ENCODE measurements around the gene IGF2R.

The IGF2R gene

DNA sequence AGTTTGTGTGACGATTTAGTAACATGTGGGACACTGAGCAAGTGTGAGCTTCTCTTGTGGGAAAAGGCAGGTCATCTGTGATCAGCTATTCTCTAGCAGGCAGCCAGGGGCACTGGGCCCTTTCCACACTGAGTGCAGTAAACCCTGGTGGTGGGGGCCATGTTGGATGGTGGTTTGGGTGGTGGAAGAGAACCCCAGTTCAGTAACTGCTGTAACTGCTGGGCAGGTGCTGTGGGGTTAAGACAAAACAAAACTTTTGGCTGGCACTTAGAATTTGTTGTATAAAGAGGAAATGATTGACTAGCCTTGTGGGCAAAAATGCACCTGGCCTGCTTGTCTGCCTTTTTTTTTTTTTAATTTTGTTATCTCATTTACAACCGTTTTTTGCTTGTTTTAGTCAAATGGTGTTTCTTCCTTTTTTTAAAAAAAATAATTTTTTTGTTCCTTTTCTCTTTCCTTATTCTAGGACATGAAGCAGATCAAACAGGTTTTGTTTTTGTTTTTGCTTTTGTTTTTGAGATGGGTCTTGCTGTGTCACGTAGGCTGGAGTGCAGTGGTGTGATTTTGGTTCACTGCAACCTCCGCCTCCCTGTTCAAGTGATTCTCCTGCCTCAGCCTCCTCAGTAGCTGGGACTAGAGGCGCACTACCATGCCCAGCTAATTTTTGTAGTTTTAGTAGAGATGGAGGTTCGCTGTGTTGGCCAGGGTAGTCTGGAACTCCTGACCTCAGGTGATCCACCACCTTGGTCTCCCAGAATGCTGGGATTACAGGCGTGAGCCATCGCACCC lies 59.8 kb downstream of the IGF2R start:
- DNase-seq (ENCODE audit: low spot score): no peak

GRCh38 chr6:160029525-160029924 lies 60.6 kb downstream of the IGF2R start:
- DNase-seq (ENCODE audit: low spot score): no peak

GRCh38 chr6:160030103-160030502 lies 61.2 kb downstream of the IGF2R start:
- DNase-seq (ENCODE audit: low spot score): no peak

DNA sequence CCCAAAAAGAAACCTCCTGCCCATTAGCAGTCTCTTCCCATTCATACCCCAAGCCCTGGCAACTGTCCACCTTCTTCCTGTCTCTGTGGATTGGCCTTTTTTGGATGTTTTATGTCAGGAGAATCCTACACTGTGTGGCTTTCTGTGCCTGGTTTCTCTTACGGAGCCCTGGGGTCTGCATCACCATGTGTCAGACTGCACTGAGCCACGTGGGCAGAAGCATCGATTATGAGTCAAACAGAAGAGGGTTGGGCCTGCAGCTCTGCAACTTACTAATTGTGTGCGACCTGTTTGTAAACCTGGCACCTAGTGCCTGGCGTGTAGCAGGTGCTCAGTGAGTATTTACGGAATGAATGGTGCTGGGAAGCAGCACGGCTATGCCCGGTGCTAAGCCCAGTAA lies 62.6 kb downstream of the IGF2R start:
- no peak for DNase-seq (ENCODE audit: low spot score)

DNA sequence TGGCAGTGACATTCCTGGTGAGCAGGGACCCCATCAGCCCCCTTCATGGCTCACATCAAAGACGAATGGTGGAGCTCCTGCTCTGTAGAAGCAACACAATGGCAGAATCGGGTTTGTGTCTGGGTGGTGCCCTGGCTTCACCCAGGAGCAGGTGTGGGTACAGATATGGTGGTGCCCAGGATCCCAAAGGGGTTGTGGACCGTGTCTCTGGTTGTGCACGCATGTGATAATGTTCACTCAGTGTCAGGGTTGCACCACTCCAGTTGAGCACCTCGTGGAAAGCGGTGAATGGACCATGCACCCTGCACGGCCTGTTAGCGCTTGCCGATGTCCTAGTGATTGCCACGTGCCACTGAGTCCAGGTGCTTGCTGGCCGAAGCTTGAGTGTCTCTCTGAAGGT lies 63.0 kb downstream of the IGF2R start:
- DNase-seq (ENCODE audit: low spot score): no peak

DNA sequence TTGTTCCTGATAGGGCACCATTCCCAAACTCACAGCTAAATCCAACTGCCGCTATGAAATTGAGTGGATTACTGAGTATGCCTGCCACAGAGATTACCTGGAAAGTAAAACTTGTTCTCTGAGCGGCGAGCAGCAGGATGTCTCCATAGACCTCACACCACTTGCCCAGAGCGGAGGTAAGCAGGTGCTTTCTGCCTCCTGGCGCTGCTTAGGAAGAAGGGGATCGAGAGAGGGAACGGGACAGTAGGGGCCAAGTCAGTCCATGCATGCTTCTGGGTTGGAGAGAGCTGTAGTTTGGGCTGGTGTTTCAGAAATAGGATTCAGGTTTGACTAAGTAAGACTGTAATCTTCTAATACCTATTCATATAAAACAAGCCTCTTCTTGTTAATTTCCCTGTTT lies 63.7 kb downstream of the IGF2R start:
- no peak for DNase-seq (ENCODE audit: low spot score)

GRCh38 chr6:160034036-160034930 lies 65.4 kb downstream of the IGF2R start:
- no peak for DNase-seq (ENCODE audit: low spot score)

- no peak for DNase-seq (ENCODE audit: low spot score)
These were observed 66.4 kb downstream of the IGF2R start for GRCh38 chr6:160035241-160035640.

GRCh38 chr6:160035693-160036330 lies 66.9 kb downstream of the IGF2R start:
- no peak for DNase-seq (ENCODE audit: low spot score)

DNA sequence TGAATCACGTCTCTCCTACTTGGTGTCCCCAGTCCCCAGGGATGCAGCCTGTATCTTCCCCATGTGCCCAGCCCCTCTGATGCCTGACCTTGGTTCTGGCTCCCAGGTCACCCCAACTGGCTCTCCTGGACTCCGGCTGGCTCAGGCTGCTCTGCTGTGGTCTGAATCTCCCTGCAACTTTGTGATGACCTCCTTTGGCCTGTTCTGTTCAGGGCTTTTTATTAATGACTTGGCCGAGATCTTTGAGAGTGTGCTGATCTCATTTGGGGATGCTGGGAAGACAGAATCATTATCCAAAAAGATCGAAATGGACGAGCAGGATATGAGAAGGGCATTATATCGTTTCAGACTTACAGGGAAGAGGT lies 67.4 kb downstream of the IGF2R start:
- DNase-seq (ENCODE audit: low spot score): no peak

- DNase-seq (ENCODE audit: low spot score): no peak
These were observed 67.9 kb downstream of the IGF2R start for GRCh38 chr6:160036790-160037206.

- no peak for DNase-seq (ENCODE audit: low spot score)
These were observed 69.6 kb downstream of the IGF2R start for GRCh38 chr6:160038479-160038878.

GRCh38 chr6:160039441-160039840 lies 70.6 kb downstream of the IGF2R start:
- DNase-seq (ENCODE audit: low spot score): no peak

DNA sequence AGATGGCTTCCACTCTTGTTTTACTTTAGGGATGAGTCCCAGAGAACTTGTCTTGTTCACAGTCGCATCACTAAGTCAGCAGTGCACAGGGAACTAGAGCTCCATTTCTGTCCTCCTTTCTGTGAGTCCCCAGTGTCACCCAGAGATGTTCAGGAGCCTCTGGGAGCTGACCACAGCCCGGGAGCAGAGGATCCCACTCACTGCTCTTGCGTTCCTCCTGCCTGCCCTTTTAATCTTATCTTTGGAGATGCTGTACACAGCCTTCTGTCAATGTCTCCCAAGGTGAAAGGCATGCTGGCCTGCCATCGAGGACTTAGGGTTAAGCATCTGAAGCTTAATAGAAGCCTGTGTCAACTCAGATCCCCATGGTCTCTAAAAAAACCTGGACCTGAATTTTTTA lies 71.2 kb downstream of the IGF2R start:
- no peak for DNase-seq (ENCODE audit: low spot score)

GRCh38 chr6:160040527-160041264 lies 71.8 kb downstream of the IGF2R start:
- DNase-seq (ENCODE audit: low spot score): no peak

DNA sequence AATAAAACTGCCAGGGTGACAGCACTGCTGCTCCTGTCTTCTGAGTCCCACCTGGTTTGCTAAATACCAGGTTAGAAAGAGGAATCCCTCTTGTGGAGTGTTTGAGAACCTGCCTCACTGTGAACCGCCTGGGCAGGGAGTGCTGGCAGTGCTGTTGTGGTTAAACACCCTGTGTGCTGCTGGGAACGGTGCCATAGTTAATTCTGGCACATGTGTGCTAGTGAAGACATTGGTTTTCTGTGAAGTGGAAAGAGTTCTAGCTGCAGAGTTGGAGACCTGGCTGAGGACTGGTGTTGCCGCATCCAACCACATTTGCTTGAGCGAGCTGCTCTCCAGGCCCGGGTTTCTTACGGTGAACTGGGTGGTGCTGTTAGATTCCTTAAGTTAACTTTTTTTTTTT lies 72.7 kb downstream of the IGF2R start:
- DNase-seq (ENCODE audit: low spot score): no peak

GRCh38 chr6:160042014-160042773 lies 73.3 kb downstream of the IGF2R start:
- DNase-seq (ENCODE audit: low spot score): no peak

- DNase-seq (ENCODE audit: low spot score): no peak
These were observed 74.0 kb downstream of the IGF2R start for GRCh38 chr6:160042788-160043301.

GRCh38 chr6:160043784-160044183 lies 74.9 kb downstream of the IGF2R start:
- DNase-seq (ENCODE audit: low spot score): no peak

- no peak for DNase-seq (ENCODE audit: low spot score)
These were observed 75.8 kb downstream of the IGF2R start for GRCh38 chr6:160044687-160045086.

GRCh38 chr6:160048471-160048870 lies 79.6 kb downstream of the IGF2R start:
- DNase-seq (ENCODE audit: low spot score): peak; percentile 53
